HL-60/S4 (cell line): ENCODE measurements around the gene WDR70.
"Not testable (repeated sequence)": the region's sequence is repeated elsewhere in the genome, so short reads cannot be mapped to it uniquely, and the experiment has no call there.

Experiments used
- in situ Hi-C: fragments of 300-500 bp; cut with MboI; formaldehyde crosslinking; loops from 2 replicates; pipeline ENCODE4 v1.14.3; 2022; ENCODE audit warnings: low sequenced_read_pairs

The WDR70 gene

DNA sequence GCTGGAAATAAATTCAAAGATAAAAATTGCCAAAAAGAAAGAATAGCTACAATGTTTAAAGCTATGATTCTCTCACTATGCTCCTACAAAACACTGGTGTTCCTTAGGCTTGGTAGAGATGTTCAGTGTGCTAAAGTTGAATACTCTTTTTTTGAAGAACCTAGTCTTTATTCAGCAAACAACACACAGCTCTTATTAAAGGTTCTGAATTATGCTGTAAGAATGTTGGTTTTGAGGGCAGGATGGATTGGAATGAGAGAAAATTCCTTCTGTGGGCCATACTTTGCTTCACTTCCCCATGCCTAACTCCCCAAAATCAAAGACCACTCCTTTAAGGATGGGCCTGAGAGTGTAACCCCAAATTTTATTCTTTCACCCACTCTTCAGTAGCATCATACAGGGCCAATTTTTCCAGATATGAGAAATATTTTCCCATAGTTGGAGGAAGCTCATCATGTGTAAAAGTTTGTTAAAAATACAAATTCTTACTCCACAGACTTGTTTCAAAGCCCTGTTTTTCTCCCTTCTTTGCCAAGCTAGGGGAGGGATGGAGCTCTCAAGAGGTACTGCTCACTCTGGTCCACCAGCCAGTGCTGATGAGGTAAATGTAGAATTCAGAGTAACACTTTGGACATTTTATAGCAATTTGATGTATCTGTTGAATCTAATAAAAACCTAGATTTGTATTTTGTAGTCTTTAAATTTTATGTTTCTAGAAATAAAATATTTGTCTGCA is 361.4 kb downstream of the WDR70 start:
- in situ Hi-C loops: no loop called here

DNA sequence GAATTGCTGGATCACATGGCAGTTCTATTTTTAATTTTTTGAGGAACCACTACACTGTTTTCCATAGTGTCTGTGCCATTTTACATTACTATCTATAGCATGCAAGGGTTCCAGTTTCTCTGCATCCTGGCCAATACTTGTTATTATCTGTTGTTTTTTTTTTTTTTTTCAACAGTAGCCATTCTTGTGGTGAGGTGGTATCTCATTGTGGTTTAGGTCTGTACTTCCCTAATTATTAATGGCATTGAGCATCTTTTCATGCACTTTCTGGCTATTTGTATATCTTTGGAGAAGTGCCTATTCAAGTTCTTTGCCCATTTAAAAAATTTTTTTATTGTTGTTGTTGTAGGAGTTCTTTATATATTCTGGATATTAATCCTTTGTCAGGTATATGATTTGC is 363.0 kb downstream of the WDR70 start:
- in situ Hi-C loops: no loop called here

DNA sequence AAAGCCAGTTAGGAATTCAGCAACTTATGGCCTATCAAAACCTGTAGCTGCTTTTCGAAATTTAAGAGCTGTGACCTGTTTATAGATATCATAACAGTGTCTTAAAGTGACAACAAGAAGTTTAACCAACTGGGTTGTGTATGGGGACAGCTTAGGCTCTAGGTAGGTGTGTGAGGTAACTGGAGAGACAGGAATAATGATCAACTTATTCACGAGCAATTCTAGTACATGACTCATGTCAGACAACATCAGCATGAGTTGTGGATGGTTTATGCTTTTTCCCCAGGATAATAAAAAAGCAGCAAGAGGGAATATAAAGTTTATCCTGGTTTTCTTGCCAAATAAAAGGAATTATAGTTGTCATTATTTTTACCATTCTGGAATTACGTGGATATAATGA is 372.1 kb downstream of the WDR70 start:
- in situ Hi-C loops: no loop called here

DNA sequence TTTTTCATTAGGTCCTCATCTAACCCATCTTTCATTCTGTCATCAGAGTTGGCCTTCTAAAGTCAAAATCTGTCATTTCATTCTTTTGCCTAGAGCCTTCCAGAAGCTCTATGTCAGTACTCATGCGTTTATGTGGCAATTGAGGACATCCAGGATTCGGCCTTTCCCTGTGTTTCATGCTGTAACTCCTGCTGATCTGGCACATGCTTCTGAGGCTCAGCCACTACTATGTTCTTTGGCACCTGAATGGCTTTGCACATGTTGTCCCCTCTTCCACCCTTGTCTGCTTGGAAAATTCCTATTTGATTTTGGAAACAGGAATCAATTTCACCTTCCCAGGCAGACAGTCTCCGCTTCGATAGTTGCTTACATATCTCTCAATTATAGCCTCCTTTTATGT is 375.9 kb downstream of the WDR70 start:
- in situ Hi-C loops: no loop called here

DNA sequence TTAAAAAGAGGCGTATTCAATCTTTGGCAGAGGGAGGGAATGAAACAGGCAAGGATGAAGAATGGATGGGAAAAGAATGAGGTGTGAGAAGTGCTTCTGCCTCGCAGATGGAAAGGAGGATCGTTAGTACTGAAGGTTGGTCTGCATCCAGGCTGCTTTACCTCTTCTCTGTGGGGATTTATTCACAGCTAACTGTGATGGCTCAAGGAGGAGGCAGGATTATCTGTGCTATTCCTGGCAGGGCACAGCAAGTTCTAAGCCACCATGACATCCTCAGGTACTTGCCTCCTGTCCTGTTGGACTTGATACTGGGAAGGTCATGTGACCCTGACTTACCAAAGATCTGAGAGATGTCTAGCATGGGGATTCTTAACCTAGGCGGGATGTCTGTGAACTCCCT is 376.5 kb downstream of the WDR70 start:
- in situ Hi-C loops: no loop called here

DNA sequence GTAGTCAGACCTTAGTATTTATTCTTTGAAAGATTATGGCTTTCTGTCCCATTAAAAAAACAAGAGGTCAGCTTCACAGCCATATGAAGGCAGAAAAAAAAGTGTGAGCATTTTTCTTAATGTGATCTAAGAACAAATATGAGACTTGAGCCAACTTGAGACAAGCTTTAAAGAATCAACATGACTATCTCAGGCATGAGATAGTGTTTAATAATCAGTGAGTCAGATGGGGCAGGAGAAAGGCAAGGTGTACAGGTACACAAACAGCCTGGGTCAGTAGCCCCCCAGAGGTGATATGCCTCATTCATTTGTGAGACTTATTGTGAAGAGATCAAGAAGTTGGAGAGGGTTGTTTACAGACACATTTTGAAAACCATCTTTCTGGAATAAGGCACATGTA is 377.1 kb downstream of the WDR70 start:
- in situ Hi-C loops: no loop called here

DNA sequence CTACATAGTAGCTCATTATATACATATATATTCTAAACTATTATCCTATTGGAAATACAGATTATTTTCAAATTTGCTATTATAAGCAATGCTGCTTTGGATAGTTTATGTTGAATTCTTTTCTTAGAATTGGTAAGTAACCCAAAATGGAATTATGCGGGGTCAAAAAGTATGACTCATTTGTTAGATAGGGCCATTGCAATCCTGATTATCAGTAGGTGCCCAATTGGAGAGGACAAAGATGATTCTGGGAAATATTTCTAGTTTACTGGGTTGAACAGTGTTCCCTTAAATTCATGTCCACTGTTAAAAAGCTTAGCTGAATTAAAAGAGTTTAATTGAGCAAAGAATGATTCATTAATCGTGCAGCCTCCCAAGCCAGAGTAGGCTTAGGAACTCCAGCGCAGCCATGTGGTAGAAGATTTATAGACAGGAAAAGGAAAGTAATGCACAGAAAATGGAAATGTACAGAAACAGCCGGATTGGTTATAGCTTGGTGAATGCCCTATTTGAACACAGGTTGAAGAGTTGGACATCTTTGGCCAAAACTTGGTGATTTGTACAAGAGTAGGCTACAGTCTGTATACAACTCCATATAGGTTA is 379.0 kb downstream of the WDR70 start:
- in situ Hi-C loops: no loop called here

DNA sequence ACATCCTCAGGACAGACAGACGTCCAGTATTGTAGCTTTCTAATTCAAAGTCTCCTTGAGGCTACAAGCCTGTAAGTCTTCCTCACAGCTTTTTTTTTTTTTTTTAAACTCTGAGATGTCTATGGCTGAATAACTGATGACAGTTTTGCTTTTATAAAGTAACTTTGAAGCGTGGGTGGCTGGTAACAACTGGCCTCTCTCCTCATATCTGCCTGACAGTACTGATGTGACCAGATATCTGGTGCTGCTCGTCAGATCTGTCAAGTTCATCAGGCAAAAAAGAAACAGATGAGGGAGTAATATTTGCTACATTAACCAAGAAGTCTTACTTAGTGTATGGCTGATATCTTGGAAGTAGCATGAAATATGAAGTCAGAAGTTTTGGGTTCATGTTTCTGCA is 388.1 kb downstream of the WDR70 start:
- in situ Hi-C loops: no loop called here

DNA sequence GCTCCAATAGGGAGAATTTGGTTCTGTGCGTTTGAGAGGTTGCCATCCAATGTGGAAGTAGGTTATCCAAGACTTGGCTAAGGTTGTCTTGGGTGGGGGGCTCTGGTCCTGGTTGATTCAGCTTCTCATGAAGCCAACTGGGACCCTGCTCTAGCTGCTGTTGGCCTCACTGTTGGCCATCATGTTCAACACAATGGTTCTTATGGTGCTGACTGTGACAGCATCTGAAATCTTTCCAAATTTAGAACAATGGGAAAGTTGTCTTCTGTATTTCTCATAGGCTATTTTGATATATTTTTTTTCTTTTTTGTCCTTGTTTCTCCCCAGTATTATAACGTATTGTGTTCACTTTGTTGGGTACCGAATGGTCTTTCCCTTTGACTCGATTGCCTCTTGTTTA is 388.8 kb downstream of the WDR70 start:
- in situ Hi-C loops: no loop called here

DNA sequence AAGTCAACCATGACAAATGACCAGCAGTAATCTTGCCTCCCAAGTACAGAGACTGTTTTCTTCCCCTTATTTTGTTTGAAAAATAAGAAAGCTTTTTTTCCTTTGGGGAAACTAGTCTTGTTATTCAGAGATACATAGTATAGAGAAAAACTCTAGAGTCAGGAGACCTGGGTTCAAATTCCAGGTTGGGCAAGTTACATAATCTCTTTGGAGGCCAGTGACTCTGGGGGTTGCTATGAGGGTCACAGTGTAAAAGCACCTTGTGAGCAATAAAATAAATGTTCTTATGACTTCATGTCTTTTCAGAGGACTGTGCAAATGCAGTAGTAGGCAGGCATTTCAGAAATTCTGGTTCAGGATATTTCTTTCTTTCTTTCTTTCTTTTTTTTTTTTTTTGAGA is 389.3 kb downstream of the WDR70 start:
- in situ Hi-C loops: no loop called here

DNA sequence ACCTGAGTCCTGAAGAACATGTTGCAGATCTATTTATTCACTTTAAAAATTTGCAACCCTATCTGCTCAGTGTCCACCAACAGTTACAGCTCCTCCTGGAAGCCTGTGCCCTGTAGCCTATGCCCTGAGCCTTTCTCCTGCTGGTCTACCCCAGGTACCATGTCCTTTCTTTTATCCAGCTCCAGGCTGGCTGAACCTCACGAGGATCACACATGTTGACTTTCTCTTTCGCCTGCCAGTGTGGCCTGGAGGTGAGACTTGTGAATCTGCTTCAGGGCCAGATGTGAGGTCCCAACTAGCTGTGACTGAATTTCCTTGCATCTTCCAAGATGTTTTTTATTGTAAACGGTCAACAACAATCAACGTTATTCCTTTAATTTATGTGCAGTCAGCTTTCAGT is 390.0 kb downstream of the WDR70 start:
- in situ Hi-C loops: no loop called here

DNA sequence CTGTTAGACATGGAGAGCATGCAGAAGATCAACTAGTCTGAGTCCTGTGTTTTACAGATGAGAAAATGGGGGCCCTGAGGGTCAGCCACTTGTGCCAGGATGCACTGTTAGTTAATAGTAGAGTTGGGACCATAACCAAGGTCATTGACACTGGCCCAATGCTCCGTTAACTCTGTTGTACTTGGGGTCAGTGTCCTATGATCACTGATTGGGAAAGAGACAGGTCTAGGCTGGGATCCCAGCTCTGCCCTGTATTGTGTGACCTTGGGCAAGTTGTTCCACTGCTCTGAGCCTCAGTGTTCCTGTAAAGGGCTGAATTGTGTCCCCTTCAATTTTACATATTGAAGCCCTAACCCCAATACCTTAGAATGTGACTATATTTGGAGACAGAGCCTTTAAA is 390.7 kb downstream of the WDR70 start:
- in situ Hi-C loops: no loop called here

DNA sequence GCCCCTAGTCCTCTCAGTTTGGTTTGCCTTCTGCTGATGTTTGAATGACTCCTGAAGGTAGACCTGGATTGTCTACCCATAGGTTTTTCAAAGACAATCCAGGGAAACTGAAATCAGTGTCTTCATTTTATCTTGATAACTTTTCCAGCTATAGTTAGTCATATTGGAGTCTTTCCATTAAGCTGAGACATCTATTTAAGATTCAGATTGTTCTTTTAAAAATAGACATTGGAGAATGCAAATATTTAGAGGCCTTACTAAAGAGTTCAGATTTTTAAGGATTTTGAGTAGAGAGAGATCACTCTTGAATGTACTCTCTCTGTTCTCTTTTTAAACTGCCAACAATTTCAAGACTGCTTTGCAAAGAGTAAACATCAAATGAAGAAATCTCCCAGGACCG is 391.7 kb downstream of the WDR70 start:
- in situ Hi-C loops: no loop called here

DNA sequence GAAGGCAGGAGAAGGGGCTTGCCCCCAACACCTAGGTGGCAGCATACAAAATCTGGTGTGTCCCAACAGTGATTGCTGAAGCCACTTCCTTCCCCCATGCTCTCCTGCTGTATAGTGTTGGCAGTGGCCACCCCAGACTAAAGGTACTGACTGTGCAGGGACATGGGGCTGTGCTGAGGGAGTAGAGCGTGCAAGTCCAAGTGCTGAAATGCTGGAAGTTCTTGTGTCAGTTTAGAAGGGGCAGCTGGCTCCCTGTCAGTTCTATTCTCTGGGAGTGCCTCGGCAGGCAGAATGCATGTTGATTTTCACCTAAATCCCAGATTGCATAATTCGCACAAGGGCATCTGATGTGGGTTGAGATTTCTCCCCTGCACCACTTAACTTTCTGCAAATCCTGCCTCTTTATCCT is 392.1 kb downstream of the WDR70 start:
- in situ Hi-C loops: no loop called here

DNA sequence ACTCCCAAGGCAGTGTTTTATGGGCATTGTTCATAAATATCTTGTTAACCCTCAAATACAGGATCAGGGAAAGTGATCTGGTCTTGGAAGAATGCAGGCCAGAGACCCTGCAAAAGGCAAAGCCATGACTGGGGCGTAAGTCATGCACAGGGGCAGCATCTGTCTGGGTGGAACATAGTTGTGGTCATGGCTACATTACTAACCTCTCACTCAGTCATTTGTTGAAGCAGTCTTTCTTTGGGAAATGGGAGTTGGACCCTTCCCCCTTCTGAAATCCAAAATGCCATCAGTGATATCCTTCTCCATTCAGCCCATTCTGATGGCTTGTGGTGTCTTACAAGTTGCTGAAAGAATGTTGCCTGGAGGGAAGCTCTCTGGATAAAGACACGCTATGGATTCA is 392.6 kb downstream of the WDR70 start:
- in situ Hi-C loops: no loop called here

DNA sequence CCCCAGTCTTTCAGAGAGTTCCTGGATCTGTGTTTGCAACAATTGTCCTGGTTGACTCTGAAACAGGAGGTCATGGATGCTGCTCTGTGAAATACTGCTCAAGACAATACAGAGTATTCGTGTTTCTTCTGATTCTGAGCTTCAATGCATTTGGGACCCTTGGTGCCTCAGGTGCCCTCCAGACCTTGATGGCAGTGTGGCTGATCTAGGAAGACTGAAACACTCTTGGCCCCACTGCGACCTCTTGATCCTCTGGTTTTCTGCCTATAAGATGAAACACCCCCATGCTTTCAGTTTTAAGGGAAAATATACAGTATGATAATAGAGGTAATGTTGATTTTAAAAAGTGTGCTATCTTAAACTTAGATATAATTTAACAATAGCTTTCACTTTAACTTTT is 393.1 kb downstream of the WDR70 start:
- in situ Hi-C loops: no loop called here

DNA sequence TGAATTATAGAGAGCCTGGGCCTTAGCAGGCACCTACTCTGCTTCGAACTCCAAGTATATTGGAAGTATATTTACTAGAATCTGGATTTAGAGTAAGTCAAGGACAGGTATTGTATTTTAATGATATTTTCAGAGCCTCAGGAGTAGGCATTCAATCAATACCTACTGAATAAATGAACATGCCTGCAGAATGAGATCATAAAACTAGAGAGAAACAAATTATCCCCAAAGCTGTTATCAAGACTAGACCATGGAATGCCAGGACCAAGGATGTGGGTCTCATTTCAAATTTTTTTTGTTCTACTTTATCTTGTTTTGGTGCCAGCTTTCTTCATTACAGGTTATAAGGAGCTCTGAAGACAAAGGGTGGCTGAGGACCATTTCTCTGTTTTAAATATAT is 394.7 kb downstream of the WDR70 start:
- in situ Hi-C loops: no loop called here

DNA sequence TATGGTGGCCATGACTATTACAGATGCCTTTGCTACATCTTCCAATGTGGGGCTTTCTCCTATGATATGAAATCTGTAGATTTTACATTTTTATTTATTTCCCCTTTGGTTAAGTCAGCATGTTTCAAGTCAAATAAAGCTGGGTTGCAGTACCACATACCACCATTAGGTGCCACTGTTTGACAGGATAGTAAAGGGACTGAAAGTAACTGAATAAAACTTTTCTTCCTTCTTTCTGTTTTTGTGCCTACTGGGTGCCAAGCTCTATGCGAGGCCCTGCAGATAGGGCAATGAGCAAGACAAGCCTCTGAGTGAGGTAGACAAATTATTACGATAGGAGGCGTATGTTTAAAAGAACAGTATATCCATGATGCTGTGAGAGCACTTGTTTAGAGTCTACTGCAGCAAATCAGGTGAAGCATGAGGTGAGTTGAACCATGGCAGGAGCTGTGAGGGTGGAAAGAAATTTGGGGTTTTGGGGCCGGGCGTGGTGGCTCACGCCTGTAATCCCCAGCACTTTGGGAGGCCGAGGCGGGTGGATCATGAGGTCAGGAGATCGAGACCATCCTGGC is 395.9 kb downstream of the WDR70 start:
- in situ Hi-C loops: no loop called here

DNA sequence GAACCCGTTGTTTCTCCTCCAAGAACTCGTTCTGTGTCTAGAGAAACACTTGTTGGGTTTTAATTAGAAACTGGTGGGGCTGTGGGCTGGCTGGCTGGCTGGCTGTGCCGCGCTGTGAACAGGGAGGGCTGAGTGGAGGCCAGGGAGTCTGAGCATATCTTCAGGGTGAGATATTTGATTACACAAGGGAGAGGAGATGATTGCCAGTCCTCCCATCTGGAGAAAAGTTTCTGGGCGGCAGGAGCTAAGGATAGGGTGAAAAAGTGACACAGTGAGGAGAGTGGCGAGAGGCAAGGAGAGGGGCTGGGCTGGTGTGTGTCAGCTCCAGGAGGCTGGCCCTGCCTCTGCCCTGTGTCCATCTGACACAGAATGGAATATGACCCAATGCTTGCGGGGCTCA is 397.7 kb downstream of the WDR70 start:
- in situ Hi-C loops: no loop called here

DNA sequence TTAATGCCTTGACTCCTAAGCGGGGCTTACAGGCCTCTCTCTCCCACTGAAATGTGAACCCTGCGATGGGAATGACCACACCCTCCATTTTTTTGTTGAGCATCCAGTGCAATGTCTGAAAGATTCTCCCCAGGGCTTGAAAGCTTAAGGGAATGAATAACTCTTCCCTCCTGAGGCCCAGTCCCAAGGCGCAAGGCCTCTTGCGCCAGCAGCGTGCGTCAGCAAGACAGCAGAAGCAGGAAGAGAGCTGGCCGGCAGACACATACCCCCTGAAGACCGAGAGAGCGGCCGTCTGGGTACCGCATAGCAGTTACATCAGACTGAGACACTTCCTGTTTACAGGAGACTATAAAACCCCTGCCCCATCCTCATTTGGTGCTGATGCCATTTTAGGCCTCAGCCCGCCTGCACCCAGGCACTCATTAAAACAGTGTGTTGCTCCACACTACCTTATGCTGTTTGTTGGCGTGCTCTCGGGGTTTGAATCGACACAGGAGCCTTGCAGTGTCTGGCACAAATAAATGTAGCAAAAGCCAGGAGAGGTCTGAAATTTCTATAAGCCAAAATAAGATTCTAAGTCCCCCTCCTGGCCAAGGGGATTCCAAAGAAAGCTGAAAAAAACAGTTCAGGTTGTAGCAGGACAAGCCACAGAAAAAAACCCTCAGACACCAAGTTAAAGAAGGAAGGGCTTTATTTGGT is 398.5 kb downstream of the WDR70 start:
- in situ Hi-C loops: no loop called here

DNA sequence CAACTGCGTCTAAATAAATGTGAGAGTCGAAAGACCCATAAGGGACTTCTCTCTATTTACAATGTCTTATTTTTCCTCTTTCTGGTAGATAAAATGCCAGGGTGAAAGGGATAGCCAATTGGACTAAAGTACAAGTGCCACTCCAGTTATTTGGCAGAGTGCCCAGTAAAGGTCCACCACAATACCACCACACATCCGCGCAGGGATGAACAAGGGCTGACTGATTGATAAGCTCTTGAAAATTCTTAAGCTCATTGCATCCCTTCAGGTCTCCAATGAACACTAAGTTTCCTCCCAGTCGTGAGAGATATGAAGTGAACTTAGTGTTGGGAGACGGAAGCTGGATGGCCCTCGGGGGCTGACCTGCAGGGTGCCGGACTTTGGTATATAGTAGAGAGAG is 402.3 kb downstream of the WDR70 start:
- in situ Hi-C loops: not testable (repeated sequence)

DNA sequence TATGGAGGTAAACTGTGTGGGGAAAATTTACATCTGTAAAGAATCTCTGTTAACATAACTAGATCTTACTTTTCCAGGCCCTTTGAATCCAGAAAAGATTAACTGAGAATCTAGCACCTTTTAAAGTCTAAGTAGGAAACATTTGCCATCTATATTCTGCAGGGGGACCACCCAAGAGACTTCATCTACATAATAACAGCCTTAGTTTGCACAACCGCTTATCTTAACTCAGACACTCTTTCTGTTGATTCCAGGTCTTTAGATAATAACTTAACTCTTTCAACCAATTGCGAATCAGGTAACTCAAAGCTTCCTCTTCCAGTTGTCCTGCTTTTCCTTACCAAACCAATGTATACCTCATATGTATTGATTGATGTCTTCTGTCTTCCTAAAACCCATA is 407.3 kb downstream of the WDR70 start:
- in situ Hi-C loops: no loop called here
